PC-9 (cell line): ENCODE measurements around the gene TRAF3. TPM values are rescaled to one million over a fixed set of nuclear protein-coding genes. Genes with fewer than 3 reads are reported as not detected.

Experiments
- BruUV-seq: library from RNA; stranded (reverse); fragments of 400-500 nt; replicated peaks from 2 replicates; lab custom pipeline; 2021; lab: Mats Ljungman, UMichigan
- CTCF ChIA-PET: fragments of 300-600 bp; sonication (Branson Sonifier 250); formaldehyde crosslinking; loops from one replicate; lab custom pipeline; 2022; ENCODE audit warnings: antibody characterized with exemption; lab: Charles Lee
- POLR2A ChIA-PET: fragments of 300-600 bp; sonication (Branson Sonifier 250); formaldehyde crosslinking; loops from one replicate; lab custom pipeline; 2022; ENCODE audit warnings: antibody characterized with exemption; ENCODE audit not compliant: unreplicated experiment; lab: Charles Lee
- DNase-seq, 2 experiments: peaks; one replicate each; pipeline versions ENCODE4 v3.0.0 to v3.0.0-alpha.2; 2015 to 2022; ENCODE audit warnings: mixed read lengths in 1 of 2
- H2AFZ ChIP-seq: fragments of 200-600 bp; sonication (generic); 2 replicates; pipeline ENCODE4 v1.8.1; 2017; ENCODE audit warnings: antibody characterized with exemption
- H3F3A ChIP-seq: fragments of 200-600 bp; sonication (generic); 2 replicates; pipeline ENCODE4 v1.8.1; 2017; ENCODE audit warnings: antibody characterized with exemption, mild to moderate bottlenecking, low read depth; ENCODE audit not compliant: insufficient read depth
- H3K27ac ChIP-seq: fragments of 200-600 bp; sonication (generic); 2 replicates; pipeline ENCODE4 v1.6.1; 2016; ENCODE audit warnings: mixed run types
- H3K27me3 ChIP-seq: fragments of 200-600 bp; sonication (generic); 2 replicates; pipeline ENCODE4 v1.6.1; 2016; ENCODE audit warnings: low read depth, mixed run types; ENCODE audit not compliant: insufficient read depth
- H3K36me3 ChIP-seq: fragments of 200-600 bp; sonication (generic); 2 replicates; pipeline ENCODE4 v1.6.1; 2016; ENCODE audit warnings: low read depth, mixed run types
- H3K4me1 ChIP-seq: fragments of 200-600 bp; sonication (generic); replicated peaks from 2 replicates; pipeline ENCODE4 v1.6.1; 2016; ENCODE audit warnings: mixed run types; ENCODE audit not compliant: insufficient read depth
- H3K4me2 ChIP-seq: fragments of 200-600 bp; sonication (generic); 2 replicates; pipeline ENCODE4 v1.6.1; 2017; ENCODE audit warnings: mixed run types
- H3K4me3 ChIP-seq: fragments of 200-600 bp; sonication (generic); 2 replicates; pipeline ENCODE4 v1.6.1; 2016; ENCODE audit warnings: mixed run types
- H3K79me2 ChIP-seq: fragments of 200-600 bp; sonication (generic); 2 replicates; pipeline ENCODE4 v1.6.1; 2017; ENCODE audit warnings: low read depth, mixed run types
- H3K9me2 ChIP-seq: fragments of 200-600 bp; sonication (generic); 2 replicates; pipeline ENCODE4 v1.8.1; 2017; ENCODE audit warnings: mild to moderate bottlenecking; ENCODE audit not compliant: insufficient read depth
- H3K9me3 ChIP-seq: fragments of 200-600 bp; sonication (generic); 2 replicates; pipeline ENCODE4 v1.8.1; 2016; ENCODE audit warnings: low read depth; ENCODE audit not compliant: insufficient read depth
- H4K20me1 ChIP-seq: fragments of 200-600 bp; sonication (generic); 2 replicates; pipeline ENCODE4 v1.8.1; 2017; ENCODE audit not compliant: insufficient read depth
- EZH2 ChIP-seq: fragments of 200-600 bp; sonication (generic); IDR thresholded peaks from 2 replicates; pipeline ENCODE4 v1.8.0; 2017; ENCODE audit warnings: antibody characterized with exemption, low read depth
- intact Hi-C: fragments of 100-400 bp; cut with micrococcal nuclease; formaldehyde crosslinking; loops from one replicate; pipeline ENCODE4 v1.10.0; 2022; ENCODE audit not compliant: unreplicated experiment
- total RNA-seq: library from RNA; stranded (reverse); gene quantifications from 2 replicates; pipeline ENCODE4 v1.2.3, GENCODE V29; 2021
- TF ChIP-seq, protein P1 (sequence below): fragments of 200-600 bp; sonication (generic); conservative IDR thresholded peaks from 2 replicates; pipeline ENCODE4 v1.6.1; 2017; ENCODE audit warnings: mixed run types, antibody characterized with exemption, mild to moderate bottlenecking, moderate library complexity

Gene TRAF3
- total RNA-seq, 1 experiment from 2014 or later, result 41.3 TPM

DNA sequence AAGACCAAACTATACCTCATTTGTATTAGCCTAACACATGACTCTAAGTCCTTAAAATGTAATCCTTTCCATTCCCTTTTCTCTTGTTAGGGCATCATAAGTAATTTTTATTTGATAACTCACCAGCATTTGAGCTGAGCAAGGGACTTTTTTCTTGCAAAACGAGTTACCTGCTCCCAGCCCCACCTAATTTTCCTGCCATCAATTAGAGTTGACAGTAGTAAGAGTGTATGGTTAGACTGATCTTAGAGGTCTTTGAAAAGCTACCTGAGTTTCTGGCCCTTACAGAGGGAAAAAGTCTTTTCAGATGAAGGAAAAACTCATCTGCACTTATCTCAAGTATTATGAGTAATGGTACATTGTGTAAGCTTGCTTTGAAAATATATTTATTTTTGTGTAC is 111.5 kb downstream of the TRAF3 start:
- no peaks in the 10 kb centered on the region for H3K27me3 ChIP-seq
- BruUV-seq, result no TSS peak
- H3K27ac ChIP-seq, result no peak overlapping the region
- H3K4me1 ChIP-seq, result no peaks in the 10 kb centered on the region
- CTCF ChIA-PET, result no interaction called here
- H2AFZ ChIP-seq, result no peak overlapping the region
- TF ChIP-seq, protein P1, sequence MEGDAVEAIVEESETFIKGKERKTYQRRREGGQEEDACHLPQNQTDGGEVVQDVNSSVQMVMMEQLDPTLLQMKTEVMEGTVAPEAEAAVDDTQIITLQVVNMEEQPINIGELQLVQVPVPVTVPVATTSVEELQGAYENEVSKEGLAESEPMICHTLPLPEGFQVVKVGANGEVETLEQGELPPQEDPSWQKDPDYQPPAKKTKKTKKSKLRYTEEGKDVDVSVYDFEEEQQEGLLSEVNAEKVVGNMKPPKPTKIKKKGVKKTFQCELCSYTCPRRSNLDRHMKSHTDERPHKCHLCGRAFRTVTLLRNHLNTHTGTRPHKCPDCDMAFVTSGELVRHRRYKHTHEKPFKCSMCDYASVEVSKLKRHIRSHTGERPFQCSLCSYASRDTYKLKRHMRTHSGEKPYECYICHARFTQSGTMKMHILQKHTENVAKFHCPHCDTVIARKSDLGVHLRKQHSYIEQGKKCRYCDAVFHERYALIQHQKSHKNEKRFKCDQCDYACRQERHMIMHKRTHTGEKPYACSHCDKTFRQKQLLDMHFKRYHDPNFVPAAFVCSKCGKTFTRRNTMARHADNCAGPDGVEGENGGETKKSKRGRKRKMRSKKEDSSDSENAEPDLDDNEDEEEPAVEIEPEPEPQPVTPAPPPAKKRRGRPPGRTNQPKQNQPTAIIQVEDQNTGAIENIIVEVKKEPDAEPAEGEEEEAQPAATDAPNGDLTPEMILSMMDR, result no peak
- no peak for TF ChIP-seq EZH2
- DNase-seq, result no peak
- no peaks in the 10 kb centered on the region for H4K20me1 ChIP-seq
- H3K79me2 ChIP-seq, result no peaks in the 10 kb centered on the region
- H3K36me3 ChIP-seq, result no peaks in the 10 kb centered on the region
- intact Hi-C loops, result no loop called here
- no peak overlapping the region for H3K4me2 ChIP-seq
- H3K9me2 ChIP-seq, result no peaks in the 10 kb centered on the region
- no peaks in the 10 kb centered on the region for H3K9me3 ChIP-seq
- H3K4me3 ChIP-seq, result no peak overlapping the region
- POLR2A ChIA-PET, result no interaction called here
- peaks cover 9% of the 10 kb centered on the region; the same call in 1 of the 2 replicates for H3F3A ChIP-seq

DNA sequence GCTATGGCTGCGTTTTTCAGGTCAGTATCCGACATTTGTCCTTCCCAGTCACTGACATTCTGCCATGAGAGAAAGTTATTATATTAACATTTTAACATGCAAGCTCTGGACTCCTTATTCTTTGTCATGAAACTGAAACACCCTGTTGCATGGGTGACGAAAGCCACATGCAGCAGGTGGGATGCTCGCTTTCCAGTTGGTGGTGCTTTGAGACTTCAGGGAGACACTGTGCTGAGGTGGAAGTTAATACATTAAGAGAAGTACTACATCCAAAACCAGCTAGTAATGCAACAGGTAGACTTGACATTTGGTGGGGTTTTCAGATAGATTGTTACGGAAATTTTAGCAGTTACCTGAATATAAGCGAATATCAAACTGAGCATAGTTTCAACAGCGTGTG is 112.4 kb downstream of the TRAF3 start:
- BruUV-seq, result no TSS peak
- no peak for TF ChIP-seq EZH2
- TF ChIP-seq, protein P1, result no peak
- Histone ChIP-seq H3F3A (peaks cover 9% of the 10 kb centered on the region; the same call in 1 of the 2 replicates), H3K9me2 (no peaks in the 10 kb centered on the region), H3K4me3 (no peak overlapping the region), H3K4me2 (no peak overlapping the region), H3K4me1 (no peaks in the 10 kb centered on the region), H3K9me3 (no peaks in the 10 kb centered on the region), H3K27me3 (no peaks in the 10 kb centered on the region), H3K27ac (no peak overlapping the region), H4K20me1 (no peaks in the 10 kb centered on the region), H3K79me2 (no peaks in the 10 kb centered on the region), H2AFZ (no peak overlapping the region), H3K36me3 (0 out of 2 replicates have a peak, but pooled peaks cover under 1% of the 10 kb centered on the region)
- DNase-seq, result no peak
- CTCF ChIA-PET, result no interaction called here
- intact Hi-C loops, result no loop called here
- POLR2A ChIA-PET, result no interaction called here

DNA sequence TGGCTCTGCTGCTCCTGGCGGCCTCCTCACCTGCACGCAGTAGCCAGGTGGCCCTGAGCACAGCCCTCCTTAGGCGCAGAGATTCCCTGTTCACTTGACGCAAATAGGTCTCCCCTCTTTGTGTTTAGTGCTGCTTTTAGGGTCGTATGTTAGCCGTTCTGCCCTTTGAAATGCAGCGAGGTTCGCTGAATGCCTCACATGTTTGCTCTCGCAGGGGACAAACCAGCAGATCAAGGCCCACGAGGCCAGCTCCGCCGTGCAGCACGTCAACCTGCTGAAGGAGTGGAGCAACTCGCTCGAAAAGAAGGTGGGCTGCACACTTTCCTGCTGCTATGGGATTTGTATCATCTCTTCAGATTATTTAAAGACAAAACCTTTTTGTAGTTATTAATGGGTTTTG is 113.9 kb downstream of the TRAF3 start:
- Histone ChIP-seq H3K4me1 (no peaks in the 10 kb centered on the region), H3K4me2 (no peak overlapping the region), H3K27me3 (no peaks in the 10 kb centered on the region), H3K4me3 (no peak overlapping the region), H3K9me2 (no peaks in the 10 kb centered on the region), H3K9me3 (no peaks in the 10 kb centered on the region), H3K36me3 (peaks cover 7% of the 10 kb centered on the region; the same call in 1 of the 2 replicates), H3K79me2 (no peaks in the 10 kb centered on the region), H3F3A (peaks cover 9% of the 10 kb centered on the region; the same call in 1 of the 2 replicates), H4K20me1 (no peaks in the 10 kb centered on the region), H3K27ac (no peak overlapping the region), H2AFZ (no peak overlapping the region)
- TF ChIP-seq, protein P1, result no peak
- no peak for TF ChIP-seq EZH2
- no TSS peak for BruUV-seq
- POLR2A ChIA-PET, result no interaction called here
- CTCF ChIA-PET, result no interaction called here
- intact Hi-C loops, result no loop called here
- no peak for DNase-seq
